TTC549 (cell line): ENCODE measurements around the gene CDH13.

Experiments used
- FAIRE-seq: peaks from 2 replicates; lab custom pipeline; 2012; peaks lifted over from hg19 to GRCh38; lab: Jason Lieb, UNC

CDH13 gene

GRCh38 chr16:82653550-82654511, 27.1 kb downstream of the CDH13 start:
- no peak for FAIRE-seq

DNA sequence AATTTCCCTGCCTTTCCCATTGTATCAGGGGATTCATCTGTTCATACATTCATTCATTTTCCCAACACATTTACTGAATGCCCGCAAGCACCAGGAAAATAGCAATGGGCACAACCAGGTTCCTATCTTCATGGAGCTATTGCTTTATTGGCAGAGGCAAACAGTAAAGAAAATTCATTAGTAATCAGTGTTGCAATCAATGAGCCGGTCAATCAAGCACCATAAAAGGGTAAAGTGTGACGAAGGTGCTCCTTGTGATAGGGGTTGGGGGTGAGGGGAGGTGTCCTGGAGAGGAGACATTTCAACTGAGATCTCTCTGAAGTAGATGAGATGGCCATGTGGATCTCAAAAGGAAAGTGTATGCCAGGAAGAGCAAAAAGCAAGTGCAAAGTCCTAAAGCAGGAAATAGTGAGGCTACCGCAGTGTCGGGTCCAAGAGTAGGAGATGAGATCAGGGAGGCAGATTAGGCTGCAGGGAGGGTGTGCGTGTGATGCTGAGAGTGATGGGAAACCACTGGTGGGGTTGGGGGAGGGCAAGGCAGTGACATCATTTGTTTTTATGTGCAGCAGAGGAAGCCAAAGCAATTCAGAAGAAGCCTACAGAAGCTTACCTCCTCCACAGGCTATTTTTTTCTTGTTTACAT, 28.4 kb downstream of the CDH13 start:
- no peak for FAIRE-seq

DNA sequence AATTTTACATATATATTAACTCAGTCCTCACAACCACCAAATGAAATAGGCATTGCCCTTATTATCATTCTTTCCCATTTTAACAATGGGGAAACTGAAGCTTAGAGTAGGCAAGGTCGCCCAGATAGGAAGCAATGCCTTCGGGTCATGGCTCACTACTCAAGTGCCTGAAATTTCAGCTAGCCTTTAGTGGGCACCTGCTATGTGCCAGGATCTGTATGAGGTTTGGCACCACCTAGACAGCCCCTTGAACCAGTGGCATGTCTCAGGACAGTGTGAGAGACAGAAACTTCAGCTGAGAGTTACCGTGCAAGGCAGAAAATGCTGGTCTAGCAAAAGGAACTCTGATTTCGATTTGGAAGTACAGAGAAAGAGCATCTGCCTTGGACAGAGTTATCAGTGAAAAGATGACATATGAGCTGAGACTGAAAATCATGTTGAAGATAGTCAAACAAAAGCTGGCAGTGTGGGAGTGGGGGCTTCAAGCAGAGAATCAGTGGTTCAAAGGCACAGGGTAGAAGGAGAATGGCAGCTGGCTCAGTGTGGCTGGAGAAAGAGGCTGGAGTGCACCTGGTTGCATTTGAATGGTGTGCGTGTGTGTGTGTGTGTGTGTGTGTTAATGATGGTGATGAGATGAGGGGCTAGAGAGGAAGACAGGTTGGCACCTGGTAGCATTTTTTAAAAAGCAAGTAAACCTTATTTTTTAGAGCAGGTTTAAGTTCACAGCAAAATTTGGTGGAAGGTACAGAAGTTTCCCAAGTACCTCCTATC, 29.1 kb downstream of the CDH13 start:
- no peak for FAIRE-seq

DNA sequence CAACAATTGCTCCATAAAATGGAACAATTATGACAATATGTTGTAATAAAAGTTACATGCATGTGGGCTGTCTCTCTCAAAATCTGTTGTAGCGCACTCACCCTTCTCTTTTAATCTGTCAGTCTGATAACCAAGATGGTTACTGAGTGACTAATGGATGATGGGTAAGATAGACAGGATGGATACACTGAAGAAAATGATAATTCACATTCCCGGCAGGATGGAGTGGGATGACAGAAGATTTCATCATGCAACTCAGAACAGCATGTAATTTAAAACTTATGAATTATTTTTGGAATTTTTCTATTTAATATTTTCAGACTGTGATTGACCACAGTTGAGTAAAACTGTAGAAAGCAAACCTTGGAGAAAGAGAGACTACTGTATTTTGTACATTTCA, 30.5 kb downstream of the CDH13 start:
- FAIRE-seq, result no peak

- no peak for FAIRE-seq
Observed at GRCh38 chr16:82657786-82658185, 31.0 kb downstream of the CDH13 start.

DNA sequence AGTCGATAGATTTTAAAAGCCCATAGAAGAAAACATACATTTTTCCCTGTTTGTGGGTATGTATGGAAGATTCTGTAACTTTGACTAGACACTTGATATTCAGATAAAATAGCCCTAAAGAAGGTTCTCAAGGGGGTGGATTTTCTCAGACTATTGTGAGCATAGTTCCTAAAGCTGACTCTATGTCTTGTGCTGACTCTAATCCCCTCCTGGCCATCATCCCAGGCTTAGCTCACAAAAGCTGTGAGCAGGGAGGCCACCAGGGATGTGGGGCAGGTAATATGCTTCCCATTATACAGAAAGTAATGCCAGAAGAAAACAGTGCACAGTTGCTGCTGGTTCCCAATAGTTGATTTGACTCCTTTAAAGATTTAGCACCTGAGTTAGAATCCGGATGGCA, 32.0 kb downstream of the CDH13 start:
- FAIRE-seq, result no peak

- no peak for FAIRE-seq
Observed at GRCh38 chr16:82660075-82660645, 33.4 kb downstream of the CDH13 start.

DNA sequence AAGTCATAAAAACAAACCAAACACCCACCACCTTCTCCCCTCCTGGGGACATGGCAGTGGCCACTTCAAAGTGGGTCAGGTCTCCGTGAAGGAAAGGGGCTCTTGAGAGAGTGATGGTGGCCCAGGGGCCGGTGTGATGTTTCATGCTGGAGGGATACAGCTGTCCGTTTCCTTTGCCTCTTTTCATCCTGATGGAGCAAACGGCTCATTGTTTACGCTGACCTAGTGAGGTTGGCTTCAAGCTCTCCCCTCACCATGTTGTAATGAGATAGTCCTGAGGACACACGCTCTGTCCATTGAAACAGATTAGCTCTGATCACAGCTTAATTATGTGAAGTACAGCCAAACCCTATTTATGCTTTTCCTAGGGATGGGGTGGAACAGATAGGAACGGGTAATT, 34.2 kb downstream of the CDH13 start:
- no peak for FAIRE-seq

- no peak for FAIRE-seq
Observed at GRCh38 chr16:82664181-82664580, 37.4 kb downstream of the CDH13 start.

DNA sequence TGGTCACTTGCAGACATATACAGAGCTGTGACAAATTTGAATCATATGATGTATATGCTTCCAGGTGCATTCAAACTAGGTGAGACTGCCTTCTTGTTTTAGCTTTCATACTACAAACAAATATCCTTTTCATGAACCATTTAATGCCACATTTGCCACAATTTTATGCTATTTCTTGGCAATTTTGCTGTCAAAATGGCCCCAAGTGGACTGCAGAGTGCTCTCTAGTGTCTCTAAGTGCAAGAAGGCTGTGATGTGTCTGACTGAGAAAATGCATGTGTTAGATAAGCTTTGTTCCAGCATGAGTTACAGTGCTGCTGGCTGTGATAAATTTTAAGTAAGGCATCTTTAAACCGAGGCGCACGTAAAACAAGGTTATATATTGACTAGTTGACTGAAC, 38.3 kb downstream of the CDH13 start:
- FAIRE-seq, result no peak

DNA sequence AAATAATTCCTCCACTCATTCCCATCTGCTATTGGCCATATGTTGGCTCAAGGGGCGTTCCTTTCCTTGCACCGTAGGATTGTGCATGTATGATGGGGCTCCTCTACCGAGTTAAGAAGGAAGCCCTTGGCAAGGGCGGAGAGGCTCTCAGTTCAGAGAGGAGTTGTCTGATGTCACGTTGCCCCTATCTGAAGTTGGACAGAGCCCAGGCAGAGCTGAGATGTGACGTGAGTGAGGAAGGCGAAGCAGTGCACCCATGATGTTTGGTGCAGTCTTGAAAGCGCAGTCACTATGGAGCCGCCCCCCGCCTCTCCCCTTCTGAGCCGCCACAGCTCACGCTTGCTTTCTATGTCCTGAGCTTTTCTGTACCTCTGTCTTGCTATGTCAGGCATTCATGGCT, 40.7 kb downstream of the CDH13 start:
- FAIRE-seq, result no peak

- no peak for FAIRE-seq
Observed at GRCh38 chr16:82668094-82668493, 41.3 kb downstream of the CDH13 start.

GRCh38 chr16:82671741-82672140, 45.0 kb downstream of the CDH13 start:
- no peak for FAIRE-seq

DNA sequence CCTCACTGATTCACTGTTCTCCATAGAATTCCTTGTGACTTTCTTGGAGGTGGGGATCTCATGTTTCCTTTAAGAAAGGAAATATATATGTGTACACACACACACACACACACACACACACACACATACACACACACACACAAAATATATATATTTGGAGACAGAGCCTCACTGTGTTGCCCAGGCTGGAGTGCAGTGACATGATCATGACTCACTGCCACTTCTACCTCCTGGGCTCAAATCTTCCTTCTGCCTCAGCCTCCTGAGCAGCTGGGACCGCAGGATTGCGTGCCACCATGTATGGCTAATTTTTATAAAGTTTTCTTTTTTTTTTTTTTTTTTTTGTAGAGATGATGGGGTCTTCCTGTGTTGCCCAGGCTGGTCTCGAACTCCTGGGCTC, 45.9 kb downstream of the CDH13 start:
- no peak for FAIRE-seq

DNA sequence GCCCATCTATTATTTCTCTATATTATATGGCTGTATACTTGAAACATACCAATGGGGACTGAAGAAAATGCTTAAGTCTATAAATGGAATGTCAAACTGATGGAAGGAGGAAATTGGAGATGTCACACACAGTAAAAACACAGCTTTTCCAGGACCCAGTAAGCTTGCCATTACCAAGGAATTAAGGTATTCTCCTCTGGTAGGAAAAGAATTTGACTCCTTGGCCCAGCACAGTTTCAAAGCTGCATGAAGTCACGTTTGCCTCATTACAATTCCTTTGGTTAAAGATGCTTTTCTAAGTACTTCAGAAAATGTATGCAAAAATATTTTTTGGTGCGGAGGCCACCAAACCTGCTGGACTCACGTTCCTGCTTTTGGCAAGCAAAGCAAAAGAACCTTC, 48.5 kb downstream of the CDH13 start:
- no peak for FAIRE-seq

DNA sequence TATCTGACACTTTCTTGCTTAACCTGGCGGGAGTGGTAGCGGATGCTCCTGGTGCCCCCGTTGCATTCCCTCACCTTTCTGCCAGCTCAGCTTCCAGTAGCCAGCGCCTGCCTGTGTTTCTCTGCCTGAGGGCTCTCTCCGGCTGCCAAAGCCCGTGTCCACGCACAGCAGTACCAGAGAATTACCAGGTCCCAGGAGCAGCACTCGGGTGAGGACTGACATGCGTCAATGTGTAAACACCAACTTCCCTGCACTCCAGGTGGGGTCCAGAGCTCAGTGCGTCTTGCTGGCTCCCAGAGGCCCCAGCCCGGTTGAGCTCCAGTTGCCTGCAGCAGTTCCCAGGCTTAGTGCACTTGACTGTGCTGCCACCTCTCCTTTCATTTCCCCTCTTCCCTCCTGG, 54.8 kb downstream of the CDH13 start:
- no peak for FAIRE-seq

DNA sequence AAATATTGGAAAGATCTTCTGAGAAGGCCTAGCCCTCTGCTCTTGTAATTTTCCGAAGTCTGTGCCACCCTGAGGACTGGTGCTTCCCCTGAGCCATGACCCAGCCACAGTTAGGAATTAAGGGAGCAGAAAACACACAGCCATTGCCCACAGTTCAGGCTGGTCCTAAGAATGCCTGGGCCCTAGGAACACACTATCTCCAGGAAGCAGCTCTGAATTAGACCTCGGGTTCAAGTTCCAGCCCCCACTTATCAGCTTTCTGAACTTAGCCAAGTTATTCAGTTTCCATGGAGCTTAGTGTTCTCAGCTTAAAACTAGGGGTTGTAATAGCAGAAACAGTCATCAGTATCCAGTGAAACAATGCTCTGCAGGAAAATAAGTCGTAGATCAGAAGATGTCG, 56.0 kb downstream of the CDH13 start:
- FAIRE-seq, result no peak

- FAIRE-seq, result no peak
Observed at GRCh38 chr16:82684256-82684655, 57.5 kb downstream of the CDH13 start.

DNA sequence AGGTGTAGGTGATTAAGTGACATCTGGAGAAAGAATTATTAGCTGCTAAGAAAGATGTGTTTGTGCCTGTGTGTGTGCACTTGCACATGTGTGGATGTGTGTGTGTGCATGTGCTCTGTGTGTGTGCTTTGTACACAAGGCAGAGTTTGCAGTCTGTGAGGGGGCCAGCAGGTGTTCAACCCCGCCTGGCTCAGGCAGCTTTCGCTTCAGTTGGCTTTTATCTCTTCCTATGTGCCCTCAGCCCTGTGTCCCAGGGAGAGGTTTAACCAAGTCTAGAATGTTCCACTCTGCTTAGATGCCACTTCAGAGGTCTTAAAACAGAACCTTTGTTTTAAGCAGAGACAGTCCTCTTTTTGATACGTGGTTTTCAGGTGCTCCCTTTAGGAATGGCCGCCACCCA, 58.8 kb downstream of the CDH13 start:
- no peak for FAIRE-seq

DNA sequence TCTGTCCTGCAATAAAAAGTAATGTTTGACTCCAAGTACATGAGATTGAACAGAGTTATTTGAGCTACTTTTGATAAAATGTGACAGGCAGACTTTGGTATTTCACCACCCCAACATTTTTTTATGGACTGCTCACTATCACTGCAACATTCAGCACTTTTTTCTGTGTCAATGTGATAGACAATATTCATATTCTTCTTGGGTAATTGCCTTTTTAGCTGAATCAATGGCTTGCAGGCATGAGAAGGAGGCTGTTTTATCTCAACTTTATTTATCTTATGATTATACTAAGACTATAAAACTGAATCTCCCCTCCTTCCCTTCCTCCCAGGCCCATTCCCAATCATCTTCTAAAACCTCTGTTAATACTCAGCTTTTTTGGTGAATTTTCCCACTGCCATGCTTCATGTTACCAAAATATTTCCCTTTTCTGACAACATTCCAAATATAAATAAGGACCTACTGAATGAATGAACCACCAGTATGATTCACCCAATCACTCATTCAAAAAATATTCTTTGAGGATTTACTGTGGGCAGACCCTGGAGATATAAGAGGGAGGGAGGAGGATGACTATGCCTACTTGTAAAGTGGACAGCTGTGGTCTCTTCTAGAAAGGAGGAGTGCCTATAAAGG, 67.6 kb downstream of the CDH13 start:
- FAIRE-seq, result no peak

DNA sequence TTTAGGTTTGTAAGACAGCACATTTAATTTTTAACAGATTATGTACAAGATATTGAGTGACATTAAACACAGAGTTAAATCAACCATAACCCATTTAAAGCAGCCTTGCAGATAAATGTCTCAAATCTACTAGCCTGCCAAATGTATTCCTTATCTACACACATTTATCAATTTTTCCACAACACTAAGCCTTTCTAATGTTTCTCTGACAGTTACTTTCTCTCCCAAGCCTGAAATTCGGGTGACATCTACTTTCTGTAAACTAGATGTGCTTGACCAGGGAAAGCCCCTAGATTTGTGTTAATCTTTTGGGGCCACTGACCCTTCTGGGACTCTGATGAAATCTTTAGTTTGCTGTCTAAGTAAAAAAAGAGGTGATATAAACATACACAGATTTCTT, 69.0 kb downstream of the CDH13 start:
- FAIRE-seq, result no peak

DNA sequence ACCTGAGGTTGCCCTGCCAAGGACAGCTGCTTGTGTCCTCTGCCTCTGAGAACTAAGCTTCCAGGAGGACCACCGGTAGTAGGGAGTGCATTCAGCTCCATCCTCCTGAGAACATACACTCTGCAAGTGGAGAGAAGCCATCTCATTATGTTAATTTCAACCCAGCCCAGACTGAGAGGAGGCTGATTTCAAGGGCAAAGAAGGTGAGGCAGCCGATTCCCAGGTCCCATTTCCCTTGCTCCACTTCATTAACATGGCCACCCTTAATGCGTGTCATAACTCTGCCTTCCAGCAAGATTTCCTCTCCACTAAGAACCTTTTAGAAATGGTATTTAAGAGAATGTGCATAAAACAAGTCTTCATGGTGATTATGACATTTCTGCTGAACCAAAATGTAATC, 72.5 kb downstream of the CDH13 start:
- FAIRE-seq, result no peak
